ENCODE data around the gene DNAH9. TPM values are rescaled to one million over a fixed set of nuclear protein-coding genes. Genes with fewer than 3 reads are reported as not detected.

Gene DNAH9
- total RNA-seq, 4 donors from 2014 or later: 0.41 to 1.9 (median 0.79) TPM; not detected in 1

DNA sequence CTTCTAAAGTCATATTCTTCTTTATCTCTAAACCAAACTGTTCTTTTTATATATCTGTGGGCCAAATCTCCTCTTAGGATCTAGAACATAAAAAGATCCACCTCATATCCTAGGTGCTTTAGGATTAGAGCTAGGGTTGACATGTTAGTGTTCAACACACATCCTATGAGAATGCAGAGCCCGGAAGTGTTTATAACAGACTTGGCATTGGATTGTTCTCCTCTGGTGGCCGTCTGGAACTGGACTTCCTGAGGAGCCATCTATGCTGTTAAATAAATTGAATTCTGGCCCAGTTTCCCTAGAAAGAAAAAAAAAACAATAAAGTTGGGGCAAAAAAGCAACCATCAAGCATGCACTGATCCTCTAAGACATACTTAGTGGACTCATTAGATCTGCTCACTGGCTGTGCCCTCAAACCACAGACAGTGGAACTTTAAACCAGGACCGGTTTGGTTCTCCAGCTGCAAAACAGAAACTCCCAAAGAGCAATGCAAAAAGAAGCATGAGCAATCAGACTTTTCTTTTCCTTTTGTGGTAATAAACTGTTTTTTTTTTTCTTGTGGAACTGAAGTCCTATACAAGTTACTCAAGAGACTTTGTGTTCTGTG lies 216.5 kb downstream of the DNAH9 start:
- in situ Hi-C loops (cut with MboI; ENCODE audit: low pct_ligation_motif_present in 1 of 4, low pct_unique_long_range_greater_than_20kb in 1 of 4, low sequenced_read_pairs in 3 of 4) (loop anchor here in 2 of 4 donors (25.0 kb wide), 2 partner anchors 98 to 148 kb away; no protein-coding TSS in a partner anchor), intact Hi-C loops (cut with DNase I; ENCODE audit: low total_unique reads) (loop anchor here (5.0 kb wide), 1 partner anchor 1232 kb away; no protein-coding TSS in a partner anchor)
- no peak overlapping the region for H3K4me3 ChIP-seq
- no peaks in the 10 kb centered on the region for H3K9me3 ChIP-seq
- peaks cover 0 to 5% (median 0%) of the 10 kb centered on the region in 4 donors for H3K4me1 ChIP-seq
- no peak for DNase-seq
- WGBS, 2 donors (ENCODE audit: low coverage in 1 of 2): 56 to 70% methylated on average over 3 of the region's 3 CpGs
- TF ChIP-seq POLR2AphosphoS5 (IDR thresholded peaks at IDR 0.05) (no peak), EP300 (IDR thresholded peaks at IDR 0.05; ENCODE audit: low read depth) (no peak), POLR2A (IDR thresholded peaks at IDR 0.05) (no peak)
- TF ChIP-seq, protein P1, sequence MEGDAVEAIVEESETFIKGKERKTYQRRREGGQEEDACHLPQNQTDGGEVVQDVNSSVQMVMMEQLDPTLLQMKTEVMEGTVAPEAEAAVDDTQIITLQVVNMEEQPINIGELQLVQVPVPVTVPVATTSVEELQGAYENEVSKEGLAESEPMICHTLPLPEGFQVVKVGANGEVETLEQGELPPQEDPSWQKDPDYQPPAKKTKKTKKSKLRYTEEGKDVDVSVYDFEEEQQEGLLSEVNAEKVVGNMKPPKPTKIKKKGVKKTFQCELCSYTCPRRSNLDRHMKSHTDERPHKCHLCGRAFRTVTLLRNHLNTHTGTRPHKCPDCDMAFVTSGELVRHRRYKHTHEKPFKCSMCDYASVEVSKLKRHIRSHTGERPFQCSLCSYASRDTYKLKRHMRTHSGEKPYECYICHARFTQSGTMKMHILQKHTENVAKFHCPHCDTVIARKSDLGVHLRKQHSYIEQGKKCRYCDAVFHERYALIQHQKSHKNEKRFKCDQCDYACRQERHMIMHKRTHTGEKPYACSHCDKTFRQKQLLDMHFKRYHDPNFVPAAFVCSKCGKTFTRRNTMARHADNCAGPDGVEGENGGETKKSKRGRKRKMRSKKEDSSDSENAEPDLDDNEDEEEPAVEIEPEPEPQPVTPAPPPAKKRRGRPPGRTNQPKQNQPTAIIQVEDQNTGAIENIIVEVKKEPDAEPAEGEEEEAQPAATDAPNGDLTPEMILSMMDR (IDR thresholded peaks at IDR 0.05): no peak
- no peaks in the 10 kb centered on the region for H3K36me3 ChIP-seq
- no peak overlapping the region for H3K27ac ChIP-seq
- no peaks in the 10 kb centered on the region for H3K27me3 ChIP-seq

DNA sequence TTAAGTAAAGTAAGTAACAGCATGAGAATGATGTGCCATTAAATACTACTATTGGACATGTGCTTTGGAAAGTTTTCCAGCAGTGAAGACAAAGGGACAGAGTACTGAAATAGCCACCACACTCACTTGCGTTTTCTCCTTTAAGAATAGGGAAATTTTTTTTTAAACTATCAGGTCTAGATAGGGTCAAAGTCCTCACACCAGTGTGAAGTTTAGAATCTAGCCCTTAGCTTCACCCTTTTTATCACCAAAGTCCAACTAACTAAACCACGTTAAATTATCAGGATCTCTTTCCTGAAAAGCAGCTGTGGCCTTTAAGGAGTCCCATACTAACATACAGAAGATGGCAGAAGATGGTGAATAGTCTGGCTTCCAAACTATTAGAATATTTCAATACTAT lies 218.1 kb downstream of the DNAH9 start:
- H3K4me1 ChIP-seq: peaks cover 0 to 5% (median 0%) of the 10 kb centered on the region in 4 donors
- DNase-seq: no peak

DNA sequence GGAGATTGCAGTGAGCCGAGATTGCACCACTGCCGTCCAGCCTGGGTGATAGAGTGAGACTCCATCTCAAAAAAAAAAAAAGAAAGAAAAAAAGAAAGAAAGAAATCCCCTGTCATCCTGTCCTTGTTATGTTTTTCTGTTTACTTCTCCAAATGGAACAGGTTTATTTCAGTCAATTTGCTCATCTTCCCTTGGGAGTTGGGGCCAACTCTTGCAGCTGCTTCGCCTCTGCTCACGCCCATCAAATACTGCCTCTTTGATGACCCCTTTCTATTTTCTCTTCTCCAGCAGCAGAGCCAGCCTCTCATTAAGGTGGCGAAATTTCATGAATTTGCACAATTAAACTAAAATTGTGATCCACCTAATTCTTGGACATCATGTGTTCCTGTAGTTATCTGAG lies 225.6 kb downstream of the DNAH9 start:
- 80 to 85% methylated on average over 3 to 5 of the region's 5 CpGs for WGBS, 2 donors (ENCODE audit: low coverage in 1 of 2)
- intact Hi-C loops (cut with DNase I; ENCODE audit: low total_unique reads): no loop called here

More for the DNA sequence above, 218.1 kb downstream of the DNAH9 start:
- in situ Hi-C loops (cut with MboI; ENCODE audit: low pct_ligation_motif_present in 1 of 4, low pct_unique_long_range_greater_than_20kb in 1 of 4, low sequenced_read_pairs in 3 of 4) (loop anchor here in 2 of 4 donors (25.0 kb wide), 2 partner anchors 96 to 146 kb away; no protein-coding TSS in a partner anchor), intact Hi-C loops (cut with DNase I; ENCODE audit: low total_unique reads) (loop anchor here (5.0 kb wide), 1 partner anchor 1234 kb away; no protein-coding TSS in a partner anchor)
- Histone ChIP-seq H3K27ac (no peak overlapping the region), H3K9me3 (no peaks in the 10 kb centered on the region), H3K27me3 (no peaks in the 10 kb centered on the region), H3K36me3 (no peaks in the 10 kb centered on the region), H3K4me3 (no peak overlapping the region)
- TF ChIP-seq, protein P1 (IDR thresholded peaks at IDR 0.05): no peak
- no peak for TF ChIP-seq POLR2A (IDR thresholded peaks at IDR 0.05)
- no peak for TF ChIP-seq EP300 (IDR thresholded peaks at IDR 0.05; ENCODE audit: low read depth)
- TF ChIP-seq POLR2AphosphoS5 (IDR thresholded peaks at IDR 0.05): no peak
- 22 to 45% methylated on average over 1 to 2 of the region's 2 CpGs for WGBS, 2 donors (ENCODE audit: low coverage in 1 of 2)

DNA sequence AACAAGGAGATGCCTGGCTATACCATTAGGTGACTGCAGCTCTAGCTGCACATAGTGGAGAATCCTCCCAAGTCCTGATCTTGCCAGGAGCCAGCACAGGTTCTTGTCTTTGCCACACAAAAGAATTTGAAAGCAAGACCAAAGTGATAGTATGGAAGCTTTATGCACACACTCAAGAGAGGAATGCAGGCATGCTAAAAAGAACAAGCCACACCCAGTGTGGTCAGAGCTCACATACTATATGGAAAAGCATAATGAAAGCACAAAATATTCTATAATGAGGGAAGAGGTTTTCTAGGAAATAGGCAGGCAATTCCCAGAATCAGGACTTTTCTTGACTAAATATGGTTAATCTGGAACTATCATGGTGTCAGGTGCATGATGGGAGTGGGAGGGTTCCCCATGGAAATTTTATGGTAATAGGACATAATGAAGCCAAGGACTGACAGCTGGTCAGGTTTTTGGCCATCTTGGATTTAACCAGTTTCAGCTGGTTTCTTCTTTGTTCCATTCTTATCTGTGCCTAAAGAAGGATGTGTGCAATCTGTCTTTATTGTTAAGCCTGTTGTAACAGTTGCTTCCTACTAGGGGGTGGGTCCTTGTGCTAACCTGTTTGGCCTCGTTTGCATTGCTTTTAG lies 227.4 kb downstream of the DNAH9 start:
- WGBS, 2 donors (ENCODE audit: low coverage in 1 of 2): 30 to 43% methylated on average over 1 of the region's 1 CpG
- Histone ChIP-seq H3K4me1 (peaks cover 0 to 3% (median 0%) of the 10 kb centered on the region in 4 donors), H3K27ac (no peak overlapping the region), H3K36me3 (no peaks in the 10 kb centered on the region), H3K27me3 (no peaks in the 10 kb centered on the region), H3K4me3 (no peak overlapping the region), H3K9me3 (no peaks in the 10 kb centered on the region)
- in situ Hi-C loops (cut with MboI; ENCODE audit: low pct_ligation_motif_present in 1 of 4, low pct_unique_long_range_greater_than_20kb in 1 of 4, low sequenced_read_pairs in 3 of 4) (no loop called here), intact Hi-C loops (cut with DNase I; ENCODE audit: low total_unique reads) (no loop called here)
- no peak for DNase-seq
- TF ChIP-seq EP300 (IDR thresholded peaks at IDR 0.05; ENCODE audit: low read depth) (no peak), POLR2A (IDR thresholded peaks at IDR 0.05) (no peak), POLR2AphosphoS5 (IDR thresholded peaks at IDR 0.05) (no peak)
- TF ChIP-seq, protein P1 (IDR thresholded peaks at IDR 0.05): no peak

More for the DNA sequence above, 225.6 kb downstream of the DNAH9 start:
- Histone ChIP-seq H3K36me3 (no peaks in the 10 kb centered on the region), H3K27ac (no peak overlapping the region), H3K4me1 (peaks cover 0 to 3% (median 0%) of the 10 kb centered on the region in 4 donors), H3K4me3 (no peak overlapping the region), H3K9me3 (no peaks in the 10 kb centered on the region), H3K27me3 (no peaks in the 10 kb centered on the region)
- TF ChIP-seq POLR2AphosphoS5 (IDR thresholded peaks at IDR 0.05) (no peak), EP300 (IDR thresholded peaks at IDR 0.05; ENCODE audit: low read depth) (no peak), POLR2A (IDR thresholded peaks at IDR 0.05) (no peak)
- TF ChIP-seq, protein P1 (IDR thresholded peaks at IDR 0.05): no peak
- no peak for DNase-seq
- in situ Hi-C loops (cut with MboI; ENCODE audit: low pct_ligation_motif_present in 1 of 4, low pct_unique_long_range_greater_than_20kb in 1 of 4, low sequenced_read_pairs in 3 of 4): loop anchor here in 2 of 4 donors (25.0 kb wide), 2 partner anchors 88 to 138 kb away; no protein-coding TSS in a partner anchor
